Thymus (tissue), 11 donors: ENCODE results near the gene ZNFX1. TPM values are rescaled to one million over a fixed set of nuclear protein-coding genes. Genes with fewer than 3 reads are reported as not detected.
"Not testable (repeated sequence)": the region's sequence is repeated elsewhere in the genome, so short reads cannot be mapped to it uniquely, and the experiment has no call there.

Experiments used
- DNase-seq, 9 donors: peaks; one replicate each; pipeline ENCODE4 v3.0.0-alpha.2; 2013; ENCODE audit warnings: low spot score in 9 of 9, low read depth in 6 of 9, missing footprints in 1 of 9
- H3K27ac ChIP-seq, 2 donors: one replicate each; pipeline ENCODE4 v1.5.1; 2013; ENCODE audit warnings: control low read depth in 1 of 2, low read depth in 1 of 2, low read length in 1 of 2, mild to moderate bottlenecking in 1 of 2, moderate library complexity in 1 of 2
- H3K27me3 ChIP-seq, 2 donors: one replicate each; pipeline ENCODE4 v1.5.1; 2013; ENCODE audit warnings: low read length in 1 of 2; ENCODE audit not compliant: control insufficient read depth in 2 of 2, insufficient read depth in 1 of 2
- H3K36me3 ChIP-seq, 2 donors: one replicate each; pipeline ENCODE4 v1.5.1; 2013; ENCODE audit warnings: low read length in 1 of 2, mild to moderate bottlenecking in 1 of 2, moderate library complexity in 1 of 2; ENCODE audit not compliant: control insufficient read depth in 2 of 2, insufficient read depth in 2 of 2
- H3K4me1 ChIP-seq, 2 donors: one replicate each; pipeline ENCODE4 v1.5.1; 2013; ENCODE audit warnings: low read length in 2 of 2; ENCODE audit not compliant: control insufficient read depth in 2 of 2, insufficient read depth in 2 of 2
- H3K4me3 ChIP-seq, 2 donors: one replicate each; pipeline ENCODE4 v1.5.1; 2013; ENCODE audit warnings: low read length in 2 of 2, control low read depth in 1 of 2, mild to moderate bottlenecking in 1 of 2
- H3K9me3 ChIP-seq, 2 donors: one replicate each; pipeline ENCODE4 v1.5.1; 2013; ENCODE audit warnings: low read length in 1 of 2, mild to moderate bottlenecking in 1 of 2; ENCODE audit not compliant: control insufficient read depth in 2 of 2, insufficient read depth in 1 of 2
- WGBS: extraction: QIAGEN DNeasy Blood & Tissue Kit; methylation state at CpG from one replicate; pipeline ENCODE4 v1.1.7; 2013; 5-methylcytosine and 5-hydroxymethylcytosine counted together
- polyA plus RNA-seq: library from polyadenylated mRNA; stranded (reverse); fragments of 200-250 nt; gene quantifications from one replicate; pipeline ENCODE4 v1.2.3, GENCODE V29; 2013
- total RNA-seq: library from RNA; stranded (reverse); fragments of 120-200 nt; gene quantifications from one replicate; pipeline ENCODE4 v1.2.4, GENCODE V29; 2013
- donor health status: healthy.

The ZNFX1 gene
- total and polyA plus RNA-seq, 2 donors, result 9.4 to 16.5 TPM

- H3K27me3 ChIP-seq, H3K9me3 ChIP-seq, DNase-seq: not testable (repeated sequence)
- Histone ChIP-seq H3K4me1 (peaks cover 9 to 18% of the 10 kb centered on the region in 2 donors), H3K36me3 (peaks cover 21 to 22% of the 10 kb centered on the region in 2 donors), H3K27ac (peak overlapping the region; percentile 33 to 84), H3K4me3 (peak overlapping the region; percentile 2 to 94)
- whole genome bisulfite sequencing, result 67% methylated on average over 13 of the region's 13 CpGs
These were observed 59.1 kb downstream of the ZNFX1 start for GRCh38 chr20:49218739-49219090.

- H3K36me3 ChIP-seq, result peaks cover 9% of the 10 kb centered on the region in 2 donors
- peaks cover 9 to 18% of the 10 kb centered on the region in 2 donors for H3K4me1 ChIP-seq
- no peaks in the 10 kb centered on the region for H3K9me3 ChIP-seq
- no peak overlapping the region for H3K27ac ChIP-seq
- no peaks in the 10 kb centered on the region for H3K27me3 ChIP-seq
- DNase-seq, result peak; percentile 68 to 93 (median 82)
- WGBS, result 22% methylated on average over 11 of the region's 11 CpGs
- peak overlapping the region in 1 of 2 donors; percentile 16 for H3K4me3 ChIP-seq
These were observed 60.8 kb downstream of the ZNFX1 start for GRCh38 chr20:49216991-49217578.

GRCh38 chr20:49215232-49215631 is 62.6 kb downstream of the ZNFX1 start:
- WGBS, result 98% methylated on average over 3 of the region's 3 CpGs
- H3K9me3 ChIP-seq, result no peaks in the 10 kb centered on the region
- H3K27me3 ChIP-seq, result no peaks in the 10 kb centered on the region
- H3K4me3 ChIP-seq, result no peak overlapping the region
- H3K27ac ChIP-seq, result no peak overlapping the region
- H3K4me1 ChIP-seq, result peaks cover 5 to 15% of the 10 kb centered on the region in 2 donors
- no peak for DNase-seq
- H3K36me3 ChIP-seq, result no peaks in the 10 kb centered on the region

GRCh38 chr20:49214571-49214970 is 63.3 kb downstream of the ZNFX1 start:
- Histone ChIP-seq H3K4me3 (no peak overlapping the region), H3K4me1 (peaks cover 2 to 9% of the 10 kb centered on the region in 2 donors), H3K36me3 (no peaks in the 10 kb centered on the region), H3K9me3 (no peaks in the 10 kb centered on the region), H3K27ac (no peak overlapping the region), H3K27me3 (no peaks in the 10 kb centered on the region)
- DNase-seq, result no peak

GRCh38 chr20:49210757-49211110 is 67.1 kb downstream of the ZNFX1 start:
- no peak overlapping the region for H3K4me3 ChIP-seq
- WGBS, result 97% methylated on average over 1 of the region's 1 CpG
- H3K27me3 ChIP-seq, result no peaks in the 10 kb centered on the region
- peaks cover 0 to 6% of the 10 kb centered on the region in 2 donors for H3K9me3 ChIP-seq
- no peak for DNase-seq
- H3K27ac ChIP-seq, result no peak overlapping the region
- H3K4me1 ChIP-seq, result no peaks in the 10 kb centered on the region
- H3K36me3 ChIP-seq, result no peaks in the 10 kb centered on the region

DNA sequence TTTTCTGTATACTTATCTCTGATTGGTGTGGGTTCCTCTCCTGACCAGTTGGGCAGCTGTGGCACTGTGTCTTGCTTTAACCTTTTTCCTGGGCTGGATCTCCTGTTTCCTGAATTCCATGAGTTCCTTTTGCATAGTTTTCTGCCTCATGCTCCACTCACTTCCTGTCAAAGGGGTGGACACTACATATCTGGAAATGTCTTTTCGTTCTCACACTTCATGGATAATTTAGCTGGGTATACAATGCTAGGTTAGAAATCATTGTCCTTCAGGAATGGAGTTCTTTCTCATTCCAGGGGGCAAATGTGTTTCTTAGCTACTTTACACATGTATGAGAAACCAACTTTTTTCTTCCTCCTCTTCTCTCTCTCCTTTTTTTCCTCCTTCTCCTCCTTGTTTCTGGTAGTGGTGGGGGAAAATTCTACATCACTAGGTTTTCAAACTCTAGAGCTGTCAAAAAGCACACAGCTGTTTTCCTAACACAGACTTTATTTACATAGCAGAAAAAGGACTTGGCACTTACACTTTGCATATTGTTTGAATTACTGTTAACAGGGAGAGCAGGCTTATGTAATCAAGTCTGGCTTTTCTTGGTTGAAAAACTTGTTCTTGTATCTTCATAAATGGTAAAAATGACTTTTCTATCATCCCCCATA is 67.6 kb downstream of the ZNFX1 start:
- Histone ChIP-seq H3K4me1 (no peaks in the 10 kb centered on the region), H3K27ac (no peak overlapping the region), H3K36me3 (no peaks in the 10 kb centered on the region), H3K27me3 (no peaks in the 10 kb centered on the region), H3K4me3 (no peak overlapping the region), H3K9me3 (peaks cover 0 to 6% of the 10 kb centered on the region in 2 donors)
- WGBS, result 94% methylated on average over 1 of the region's 1 CpG
- no peak for DNase-seq

GRCh38 chr20:49207076-49207475 is 70.8 kb downstream of the ZNFX1 start:
- H3K27ac ChIP-seq, result no peak overlapping the region
- H3K27me3 ChIP-seq, result no peaks in the 10 kb centered on the region
- no peak for DNase-seq
- peaks cover 0 to 6% of the 10 kb centered on the region in 2 donors for H3K9me3 ChIP-seq
- no peaks in the 10 kb centered on the region for H3K4me1 ChIP-seq
- no peak overlapping the region for H3K4me3 ChIP-seq
- WGBS, result 95% methylated on average over 6 of the region's 6 CpGs
- H3K36me3 ChIP-seq, result no peaks in the 10 kb centered on the region

GRCh38 chr20:49203746-49204145 is 74.1 kb downstream of the ZNFX1 start:
- no peak for DNase-seq
- WGBS, result 97% methylated on average over 9 of the region's 9 CpGs
- Histone ChIP-seq H3K27me3 (no peaks in the 10 kb centered on the region), H3K4me1 (no peaks in the 10 kb centered on the region), H3K36me3 (no peaks in the 10 kb centered on the region), H3K27ac (no peak overlapping the region), H3K9me3 (no peaks in the 10 kb centered on the region), H3K4me3 (no peak overlapping the region)

DNA sequence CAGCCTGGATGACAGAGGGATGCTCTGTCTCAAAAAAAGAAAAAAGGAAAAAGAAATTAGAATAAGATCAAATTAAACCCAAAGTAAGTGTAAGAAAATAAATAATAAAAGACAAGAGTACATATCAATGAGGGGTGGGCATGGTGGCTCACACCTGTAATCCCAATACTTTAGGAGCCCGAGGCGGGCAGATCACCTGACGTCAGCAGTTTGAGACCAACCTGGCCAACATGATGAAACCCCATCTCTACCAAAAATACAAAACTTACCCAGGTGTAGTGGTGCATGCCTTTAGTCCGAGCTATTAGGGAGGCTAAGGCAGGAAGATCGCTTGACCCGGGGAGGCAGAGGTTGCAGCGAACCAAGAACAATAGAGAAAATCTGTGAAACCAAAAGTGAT is 74.8 kb downstream of the ZNFX1 start:
- no peak for DNase-seq
- Histone ChIP-seq H3K4me3 (no peak overlapping the region), H3K4me1 (no peaks in the 10 kb centered on the region), H3K27me3 (no peaks in the 10 kb centered on the region), H3K36me3 (no peaks in the 10 kb centered on the region), H3K9me3 (no peaks in the 10 kb centered on the region), H3K27ac (no peak overlapping the region)
- WGBS, result 94% methylated on average over 7 of the region's 7 CpGs
